HG03095 (cell line): ENCODE measurements around the gene RFTN1.
"Not testable (repeated sequence)": the region's sequence is repeated elsewhere in the genome, so short reads cannot be mapped to it uniquely, and the experiment has no call there.

Experiments used
- ATAC-seq: cut with Tn5 transposase; IDR thresholded peaks from one replicate; pipeline ENCODE4 v1.9.1; 2021; ENCODE audit warnings: moderate library complexity; ENCODE audit not compliant: unreplicated experiment

The RFTN1 gene

DNA sequence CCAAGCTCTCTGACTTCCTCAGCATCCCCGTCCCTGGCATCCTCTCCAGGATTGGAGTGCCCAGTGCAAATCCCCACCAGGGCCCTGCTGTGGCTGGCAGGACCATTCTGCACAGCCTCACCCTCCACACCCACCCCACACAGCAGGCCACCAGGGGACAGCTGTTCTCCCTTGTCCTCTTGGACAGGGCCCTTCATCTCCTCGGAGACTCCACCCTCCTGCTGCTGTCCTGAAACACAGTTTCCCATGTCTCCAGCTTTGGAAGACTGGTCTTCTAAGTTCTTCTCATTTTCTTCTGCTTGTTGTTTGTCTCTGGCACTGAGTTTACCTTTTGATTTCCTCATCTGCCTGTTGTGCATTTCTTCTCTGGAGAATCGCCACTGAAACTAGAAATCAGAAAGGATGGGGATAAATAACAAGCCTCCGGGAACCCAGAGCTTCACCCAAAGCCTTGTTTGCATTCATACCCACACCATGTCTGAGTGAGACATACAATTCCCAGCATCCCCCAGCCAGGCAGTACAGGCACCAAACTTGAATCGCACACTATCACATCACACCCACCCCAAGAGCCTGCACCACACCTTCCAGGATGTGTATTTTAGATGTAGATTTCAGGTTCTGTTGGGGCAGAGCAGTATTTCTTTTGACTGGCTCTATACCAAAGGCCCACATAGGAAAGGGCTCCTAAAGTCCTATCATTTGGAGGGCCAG is 196.5 kb downstream of the RFTN1 start:
- ATAC-seq = no peak

GRCh38 chr3:16316396-16316795 is 197.1 kb downstream of the RFTN1 start:
- no peak for ATAC-seq

- no peak for ATAC-seq
Observed at GRCh38 chr3:16315623-16316022, 197.9 kb downstream of the RFTN1 start.

DNA sequence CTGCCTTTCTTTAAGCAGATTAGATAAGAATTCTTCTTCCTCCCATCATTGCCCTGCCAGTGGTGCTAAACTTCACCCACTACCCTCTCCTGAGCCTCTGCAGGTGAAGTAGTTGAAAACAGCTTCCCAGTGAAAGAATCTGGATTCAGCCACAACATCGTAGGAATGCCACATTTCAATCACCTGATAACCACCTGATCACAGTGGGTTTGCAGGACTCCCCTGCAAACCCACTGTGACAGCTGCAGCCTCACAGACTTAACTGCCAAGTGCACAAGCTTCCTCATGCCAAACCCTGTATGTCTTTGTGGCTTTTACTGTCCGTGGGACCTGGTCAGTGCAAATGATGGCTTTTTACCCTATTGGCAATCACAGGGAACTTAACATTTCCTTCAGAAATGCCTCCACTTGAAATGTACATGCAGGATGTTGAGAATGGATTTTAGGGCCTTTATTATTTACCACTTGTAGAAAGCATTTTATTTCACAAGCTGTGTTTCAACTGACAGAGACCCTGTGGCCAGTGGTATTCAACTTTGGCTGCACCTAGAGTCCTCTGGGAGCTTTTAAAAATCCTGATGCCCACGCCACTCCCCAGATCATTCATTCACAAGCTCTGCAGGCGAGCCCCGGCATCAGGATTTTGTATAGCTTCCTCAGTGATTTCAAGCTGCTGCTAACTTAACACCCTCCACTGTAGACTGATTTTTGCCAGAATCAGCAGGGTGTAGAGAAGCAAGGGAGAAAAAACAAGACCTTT is 199.4 kb downstream of the RFTN1 start:
- ATAC-seq = no peak

DNA sequence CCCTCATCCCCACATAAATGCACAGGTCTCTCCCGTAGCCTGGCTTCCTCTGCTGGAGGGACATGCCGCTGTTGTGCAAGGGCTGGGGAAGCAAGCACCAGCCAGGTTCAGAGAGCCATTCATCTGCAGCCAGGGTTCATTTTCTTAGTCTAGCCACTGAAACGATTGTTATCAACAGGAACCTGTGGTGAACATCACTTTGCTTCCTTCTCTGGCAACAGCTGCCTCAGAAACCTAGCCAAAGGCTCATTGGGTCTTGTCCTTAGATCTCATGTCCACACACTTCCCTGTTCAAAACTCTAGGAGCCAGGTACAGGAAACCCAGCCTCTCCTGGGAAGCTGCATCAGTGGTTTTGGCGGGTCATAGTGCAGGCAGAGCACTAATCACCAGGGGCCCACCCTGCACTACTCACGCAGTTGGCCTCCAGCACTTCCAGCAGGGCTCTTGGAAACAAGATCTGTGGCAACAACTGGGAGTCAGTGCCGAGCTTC is 201.5 kb downstream of the RFTN1 start:
- ATAC-seq = peak; percentile 55

DNA sequence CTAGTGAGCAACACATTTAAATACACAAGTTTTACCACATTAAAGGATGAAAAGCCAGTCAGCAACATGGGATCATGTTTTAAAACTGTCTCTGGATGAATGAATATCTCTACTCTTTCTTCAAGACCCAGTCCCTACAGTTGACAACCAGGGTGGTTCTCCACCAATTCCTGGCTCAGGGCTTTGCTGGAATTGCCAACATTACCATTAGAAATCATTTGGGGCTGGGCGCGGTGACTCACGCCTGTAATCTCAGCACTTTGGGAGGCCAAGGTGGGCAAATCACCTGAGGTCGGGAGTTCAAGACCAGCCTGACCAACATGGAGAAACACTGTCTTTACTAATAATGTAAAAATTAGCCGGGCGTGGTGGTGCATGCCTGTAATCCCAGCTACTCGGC is 203.0 kb downstream of the RFTN1 start:
- ATAC-seq = not testable (repeated sequence)

DNA sequence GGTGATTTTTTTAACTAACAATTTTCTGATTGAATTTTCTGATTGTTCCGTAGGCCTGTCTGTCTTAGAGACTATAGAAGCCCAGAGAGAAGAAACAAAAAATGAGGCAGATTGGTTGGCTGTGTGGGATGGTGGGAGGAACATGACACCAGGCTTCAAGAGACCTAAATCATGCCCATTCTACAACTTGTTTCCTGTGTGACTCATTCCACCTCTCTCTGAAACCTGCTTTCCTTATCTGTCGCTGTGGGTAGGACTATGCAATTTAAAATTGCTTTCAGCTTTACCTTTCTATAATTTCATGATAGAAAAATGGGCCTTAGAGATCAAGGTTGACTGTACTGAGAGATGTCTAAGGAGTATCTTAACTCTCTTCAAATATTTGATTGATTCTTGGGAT is 203.9 kb downstream of the RFTN1 start:
- ATAC-seq = peak; percentile 78

DNA sequence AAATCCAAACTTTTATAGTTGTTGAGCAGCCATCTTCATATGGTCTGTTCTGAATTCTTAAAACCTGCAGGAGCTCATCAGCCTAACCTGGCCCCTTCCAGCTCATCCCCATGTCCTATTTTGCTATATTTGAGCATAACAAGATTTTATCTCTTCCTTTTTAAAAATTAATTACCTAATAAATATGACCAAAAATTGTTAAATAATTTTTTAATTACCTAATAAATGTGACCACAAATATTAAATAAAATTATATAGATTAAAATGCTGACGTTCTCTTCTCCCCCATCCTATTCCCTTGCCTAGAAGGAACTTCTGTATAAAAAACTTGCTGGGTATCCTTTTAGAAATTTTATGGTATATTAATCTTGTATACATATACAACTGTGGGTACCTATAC is 204.8 kb downstream of the RFTN1 start:
- ATAC-seq = no peak

DNA sequence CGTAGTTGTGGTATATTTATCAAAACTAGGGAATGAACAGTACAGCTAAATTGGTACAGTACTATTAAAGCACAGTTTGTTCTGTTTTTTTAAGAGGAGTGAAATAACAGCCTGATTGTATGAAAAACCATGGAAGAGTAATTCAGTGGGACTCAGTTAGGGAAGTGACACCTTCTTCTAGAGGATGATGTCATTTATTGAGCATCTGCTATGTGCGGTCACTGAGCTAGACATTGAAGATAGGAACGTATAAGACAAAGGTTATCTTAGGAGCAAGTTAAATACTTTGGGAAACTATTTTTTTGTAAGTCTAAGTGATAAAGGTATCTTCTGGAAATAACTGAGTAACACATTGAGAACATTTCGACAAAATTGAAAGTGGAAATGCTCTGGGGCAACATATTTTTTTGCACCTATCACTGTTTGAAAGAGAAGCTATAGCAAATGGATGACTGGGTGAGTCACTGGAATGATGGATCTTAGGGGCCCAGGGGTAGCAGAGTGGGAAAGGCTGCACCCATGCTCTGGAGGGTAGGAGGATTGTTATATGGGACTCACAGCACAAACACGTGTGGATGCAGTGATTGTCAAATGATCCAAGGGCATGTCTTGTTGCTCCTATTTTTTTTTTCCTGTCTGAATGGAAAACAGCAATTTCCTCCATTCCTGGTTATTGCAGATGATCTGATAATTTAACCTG is 205.5 kb downstream of the RFTN1 start:
- ATAC-seq = no peak

- no peak for ATAC-seq
Observed at GRCh38 chr3:16305111-16305541, 208.4 kb downstream of the RFTN1 start.

DNA sequence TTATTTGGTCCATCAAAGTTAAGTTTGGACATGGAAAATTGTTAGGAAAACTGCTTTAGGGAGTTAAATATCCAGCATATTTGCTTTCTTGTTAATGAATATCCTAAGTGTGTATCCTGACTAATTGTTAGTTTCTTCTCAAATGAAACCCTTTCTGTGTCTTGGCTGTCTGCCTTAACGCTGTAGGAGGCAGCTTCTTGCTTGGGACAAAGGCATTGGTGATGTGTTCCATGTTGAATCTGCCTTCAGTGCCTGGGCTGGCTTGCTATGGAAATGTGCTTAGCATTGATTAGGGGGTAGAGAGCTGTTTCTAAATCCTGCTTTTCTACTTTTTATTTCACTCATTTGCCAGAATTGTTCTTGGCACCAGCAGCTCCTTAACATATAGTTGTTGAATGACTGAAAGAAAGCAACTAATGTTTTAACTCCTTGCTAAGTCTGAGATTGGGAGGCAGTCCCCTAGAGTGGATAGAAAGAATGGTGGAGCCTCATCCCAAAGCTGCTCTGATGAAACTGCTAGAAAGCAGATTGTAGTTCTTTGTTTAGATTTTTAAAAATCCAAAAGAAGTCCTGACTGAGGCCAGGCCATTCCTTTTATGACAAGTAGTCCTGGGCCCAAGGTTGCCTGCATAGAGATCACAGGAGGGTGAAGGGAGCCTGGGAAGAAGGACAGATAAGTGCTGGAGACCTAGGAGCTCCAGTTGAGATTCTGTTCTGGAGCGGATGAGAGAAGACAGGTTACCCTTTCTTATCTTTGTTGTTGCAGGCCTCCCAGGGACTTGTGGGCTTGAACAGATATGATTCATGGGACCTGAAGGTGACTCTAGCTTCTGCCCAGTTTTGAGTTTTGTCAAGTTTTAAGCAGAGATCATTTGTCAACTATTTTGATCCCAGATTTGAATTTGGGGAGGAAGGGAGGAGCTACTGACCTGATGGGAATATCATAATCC is 209.2 kb downstream of the RFTN1 start:
- ATAC-seq = no peak

DNA sequence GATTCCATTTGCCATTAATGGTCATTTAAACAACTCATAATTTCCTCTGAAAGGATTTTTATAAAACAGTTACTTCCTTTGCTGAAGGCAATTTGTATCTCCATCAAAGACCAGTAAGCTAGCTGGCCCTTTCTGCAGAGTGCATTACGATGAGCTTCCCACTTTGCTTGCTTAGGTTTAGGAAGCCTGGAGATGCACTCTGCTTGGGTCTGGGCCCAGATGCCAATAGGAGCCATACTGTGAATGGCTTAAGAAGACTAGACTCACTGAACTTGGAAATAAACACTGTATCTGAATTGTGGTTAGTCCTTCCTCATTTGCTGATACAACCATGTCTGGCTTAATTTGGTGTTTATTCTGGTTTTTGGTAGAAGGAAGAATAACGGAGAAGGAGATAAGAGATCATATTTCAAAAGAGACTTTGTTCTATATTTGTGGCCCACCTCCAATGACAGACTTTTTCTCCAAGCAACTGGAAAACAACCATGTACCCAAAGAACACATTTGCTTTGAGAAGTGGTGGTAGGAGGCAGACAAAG is 210.4 kb downstream of the RFTN1 start:
- no peak for ATAC-seq

- no peak for ATAC-seq
Observed at GRCh38 chr3:16302082-16302631, 211.3 kb downstream of the RFTN1 start.

GRCh38 chr3:16301507-16301906 is 212.0 kb downstream of the RFTN1 start:
- ATAC-seq = no peak

DNA sequence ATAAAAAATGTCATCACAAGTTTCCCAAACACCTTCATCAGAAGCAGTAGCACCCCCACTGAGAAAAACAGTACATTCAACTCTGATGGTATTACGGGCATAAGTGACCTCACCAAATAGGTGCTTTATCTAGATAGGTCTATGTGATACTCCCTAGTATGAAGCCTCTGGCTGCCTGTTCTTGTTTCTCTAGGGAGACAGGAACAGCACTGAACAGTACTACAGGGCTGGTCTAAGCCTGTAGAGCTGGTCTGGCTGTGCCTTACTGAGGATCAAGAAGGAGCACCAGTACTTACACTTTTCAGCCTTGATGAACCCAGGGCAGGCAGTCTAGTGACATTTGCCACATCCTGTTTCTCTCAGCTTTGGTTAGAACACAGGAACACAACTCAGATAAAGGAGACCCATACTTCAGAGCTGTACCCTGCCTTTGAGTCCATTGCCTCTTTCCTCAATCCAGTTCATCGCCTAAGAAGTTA is 212.6 kb downstream of the RFTN1 start:
- peak; percentile 58 for ATAC-seq

GRCh38 chr3:16300307-16300706 is 213.2 kb downstream of the RFTN1 start:
- ATAC-seq = peak; percentile 48

DNA sequence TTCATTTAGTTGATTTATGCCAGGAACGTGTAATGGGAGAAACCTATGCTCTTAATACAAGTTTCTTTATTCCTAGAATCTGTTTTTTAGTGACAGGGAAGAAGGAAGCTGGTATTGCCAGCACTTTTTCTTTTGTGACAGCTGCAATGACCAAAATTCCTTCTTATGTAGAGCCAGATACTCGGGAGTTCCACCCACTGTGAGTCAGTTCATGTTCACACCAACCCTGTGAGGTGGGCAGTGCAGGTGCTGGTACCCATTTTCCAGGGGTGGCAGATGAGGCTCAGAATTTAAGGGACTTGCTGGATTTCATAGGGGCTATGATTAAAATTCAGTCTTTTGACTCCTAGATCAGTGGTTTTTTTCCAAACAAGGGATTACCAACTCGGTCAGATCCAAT is 213.8 kb downstream of the RFTN1 start:
- ATAC-seq = no peak

DNA sequence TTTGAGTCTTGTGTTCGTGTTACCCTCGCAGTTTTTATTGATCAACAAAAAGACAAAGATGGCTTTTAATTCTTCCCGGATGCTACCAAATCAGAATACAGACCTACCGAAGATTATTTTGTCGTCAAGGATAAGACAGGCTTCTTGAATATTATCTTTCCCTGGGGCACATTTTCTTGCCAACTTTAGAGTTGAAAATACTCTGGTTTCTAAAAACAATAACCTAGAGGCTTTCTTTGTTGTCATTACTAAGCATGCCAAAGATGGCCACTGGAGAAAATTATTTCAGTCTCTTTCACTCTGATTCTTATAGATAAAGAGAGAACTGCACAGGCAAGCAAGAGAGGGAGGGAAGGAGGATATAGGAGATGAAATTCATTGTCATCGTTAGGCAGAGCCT is 214.6 kb downstream of the RFTN1 start:
- no peak for ATAC-seq

- ATAC-seq = no peak
Observed at GRCh38 chr3:16297997-16298885, 215.3 kb downstream of the RFTN1 start.
